ENCODE measurements around the gene SPDL1. TPM values are rescaled to one million over a fixed set of nuclear protein-coding genes. Genes with fewer than 3 reads are reported as not detected.

The SPDL1 gene
- total RNA-seq, 1 experiment from 2014 or later = 72.6 TPM

DNA sequence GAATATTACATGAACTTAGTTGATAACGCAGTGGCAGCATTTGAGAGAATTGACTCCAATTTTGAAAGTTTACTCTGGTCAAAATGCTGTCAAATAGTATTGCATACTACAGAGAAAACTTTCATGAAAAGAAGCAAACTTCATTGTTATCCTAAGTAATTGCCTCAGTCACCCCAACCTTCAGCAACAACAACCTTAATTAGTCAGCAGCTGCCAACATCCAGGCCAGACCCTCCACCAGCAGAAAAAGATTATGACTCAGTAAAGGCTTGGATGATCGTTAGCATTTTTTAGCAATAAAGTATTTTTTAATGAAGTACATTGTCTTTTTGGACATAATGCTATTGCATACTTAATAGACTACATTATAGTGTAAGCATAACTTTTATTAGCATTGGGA is 40.8 kb upstream of the SPDL1 start:
- Histone ChIP-seq H3K36me3 (ENCODE audit: control insufficient read depth, insufficient read depth, low read length) (no peaks in the 10 kb centered on the region), H3K4me1 (ENCODE audit: control insufficient read depth, insufficient read depth, low read length) (no peaks in the 10 kb centered on the region; the same call in 1 of the 2 replicates), H3K27ac (ENCODE audit: low read length) (no peak overlapping the region), H3K4me3 (ENCODE audit: low read depth in 2 of 2, low read length in 2 of 2) (no peak overlapping the region), H3K27me3 (ENCODE audit: control insufficient read depth, insufficient read depth, low read length) (no peaks in the 10 kb centered on the region), H3K9me3 (ENCODE audit: control insufficient read depth, insufficient read depth, low read depth, low read length) (no peaks in the 10 kb centered on the region; the same call in 1 of the 2 replicates)
- in situ Hi-C loops (cut with HindIII; ENCODE audit: low pct_unique_long_range_greater_than_20kb, low sequenced_read_pairs) (no loop called here), intact Hi-C loops (cut with micrococcal nuclease; ENCODE audit: unreplicated experiment) (no loop called here)
- ATAC-seq (no peak), DNase-seq (ENCODE audit: low read depth, low spot score) (no peak)
- TF ChIP-seq, protein P1, sequence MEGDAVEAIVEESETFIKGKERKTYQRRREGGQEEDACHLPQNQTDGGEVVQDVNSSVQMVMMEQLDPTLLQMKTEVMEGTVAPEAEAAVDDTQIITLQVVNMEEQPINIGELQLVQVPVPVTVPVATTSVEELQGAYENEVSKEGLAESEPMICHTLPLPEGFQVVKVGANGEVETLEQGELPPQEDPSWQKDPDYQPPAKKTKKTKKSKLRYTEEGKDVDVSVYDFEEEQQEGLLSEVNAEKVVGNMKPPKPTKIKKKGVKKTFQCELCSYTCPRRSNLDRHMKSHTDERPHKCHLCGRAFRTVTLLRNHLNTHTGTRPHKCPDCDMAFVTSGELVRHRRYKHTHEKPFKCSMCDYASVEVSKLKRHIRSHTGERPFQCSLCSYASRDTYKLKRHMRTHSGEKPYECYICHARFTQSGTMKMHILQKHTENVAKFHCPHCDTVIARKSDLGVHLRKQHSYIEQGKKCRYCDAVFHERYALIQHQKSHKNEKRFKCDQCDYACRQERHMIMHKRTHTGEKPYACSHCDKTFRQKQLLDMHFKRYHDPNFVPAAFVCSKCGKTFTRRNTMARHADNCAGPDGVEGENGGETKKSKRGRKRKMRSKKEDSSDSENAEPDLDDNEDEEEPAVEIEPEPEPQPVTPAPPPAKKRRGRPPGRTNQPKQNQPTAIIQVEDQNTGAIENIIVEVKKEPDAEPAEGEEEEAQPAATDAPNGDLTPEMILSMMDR (IDR thresholded peaks at IDR 0.05) = no peak
- TF ChIP-seq, protein P2, sequence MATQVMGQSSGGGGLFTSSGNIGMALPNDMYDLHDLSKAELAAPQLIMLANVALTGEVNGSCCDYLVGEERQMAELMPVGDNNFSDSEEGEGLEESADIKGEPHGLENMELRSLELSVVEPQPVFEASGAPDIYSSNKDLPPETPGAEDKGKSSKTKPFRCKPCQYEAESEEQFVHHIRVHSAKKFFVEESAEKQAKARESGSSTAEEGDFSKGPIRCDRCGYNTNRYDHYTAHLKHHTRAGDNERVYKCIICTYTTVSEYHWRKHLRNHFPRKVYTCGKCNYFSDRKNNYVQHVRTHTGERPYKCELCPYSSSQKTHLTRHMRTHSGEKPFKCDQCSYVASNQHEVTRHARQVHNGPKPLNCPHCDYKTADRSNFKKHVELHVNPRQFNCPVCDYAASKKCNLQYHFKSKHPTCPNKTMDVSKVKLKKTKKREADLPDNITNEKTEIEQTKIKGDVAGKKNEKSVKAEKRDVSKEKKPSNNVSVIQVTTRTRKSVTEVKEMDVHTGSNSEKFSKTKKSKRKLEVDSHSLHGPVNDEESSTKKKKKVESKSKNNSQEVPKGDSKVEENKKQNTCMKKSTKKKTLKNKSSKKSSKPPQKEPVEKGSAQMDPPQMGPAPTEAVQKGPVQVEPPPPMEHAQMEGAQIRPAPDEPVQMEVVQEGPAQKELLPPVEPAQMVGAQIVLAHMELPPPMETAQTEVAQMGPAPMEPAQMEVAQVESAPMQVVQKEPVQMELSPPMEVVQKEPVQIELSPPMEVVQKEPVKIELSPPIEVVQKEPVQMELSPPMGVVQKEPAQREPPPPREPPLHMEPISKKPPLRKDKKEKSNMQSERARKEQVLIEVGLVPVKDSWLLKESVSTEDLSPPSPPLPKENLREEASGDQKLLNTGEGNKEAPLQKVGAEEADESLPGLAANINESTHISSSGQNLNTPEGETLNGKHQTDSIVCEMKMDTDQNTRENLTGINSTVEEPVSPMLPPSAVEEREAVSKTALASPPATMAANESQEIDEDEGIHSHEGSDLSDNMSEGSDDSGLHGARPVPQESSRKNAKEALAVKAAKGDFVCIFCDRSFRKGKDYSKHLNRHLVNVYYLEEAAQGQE (IDR thresholded peaks at IDR 0.05; ENCODE audit: insufficient read depth in 1 of 2, low read depth in 2 of 2, low read length in 1 of 2) = no peak
- no peak for TF ChIP-seq SIN3A (IDR thresholded peaks at IDR 0.05; ENCODE audit: borderline replicate concordance, insufficient read depth, low read depth, low read length)
- no peak for TF ChIP-seq TCF7L2 (IDR thresholded peaks at IDR 0.05; ENCODE audit: low read depth, low read length)
- TF ChIP-seq POLR2AphosphoS5 (IDR thresholded peaks at IDR 0.05; ENCODE audit: low read depth, low read length) = no peak
- BruUV-seq (replicated peaks) = no TSS peak
- ChIA-PET CTCF (no interaction called here), POLR2A (no interaction called here)

DNA sequence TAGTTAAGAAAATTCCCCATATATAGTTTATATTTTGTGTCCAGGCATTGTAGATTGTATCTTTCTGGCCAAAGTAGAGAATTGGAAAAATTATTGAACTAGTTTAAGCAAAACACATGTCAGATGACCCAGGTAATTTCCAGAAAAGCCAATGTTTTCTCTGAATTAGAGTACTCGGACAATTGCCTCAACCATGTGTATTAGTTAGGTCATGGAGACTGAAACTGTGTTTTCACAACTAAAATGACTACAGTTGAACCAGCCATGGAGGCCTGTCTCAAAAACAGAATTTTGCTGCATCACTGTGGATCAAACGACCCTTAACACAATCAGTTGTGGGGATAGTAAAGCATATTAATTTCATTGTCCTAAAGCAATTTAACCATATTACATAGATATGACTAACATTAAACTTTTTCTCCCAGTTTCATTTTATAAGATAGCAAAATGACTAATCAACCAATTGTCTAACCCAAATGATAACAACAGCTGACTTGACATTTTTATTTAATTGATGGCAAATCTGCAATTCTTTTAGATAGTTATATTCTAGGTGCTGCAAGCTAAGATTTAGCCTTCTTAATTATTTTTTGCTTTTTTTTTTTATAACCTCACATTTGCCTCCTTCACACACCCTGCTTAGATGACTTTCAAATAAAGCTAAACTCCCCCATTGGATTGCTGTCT is 39.2 kb upstream of the SPDL1 start:
- POLR2A ChIA-PET = no interaction called here
- Histone ChIP-seq H3K9me3 (ENCODE audit: control insufficient read depth, insufficient read depth, low read depth, low read length) (no peaks in the 10 kb centered on the region; the same call in 1 of the 2 replicates), H3K4me3 (ENCODE audit: low read depth in 2 of 2, low read length in 2 of 2) (no peak overlapping the region), H3K27me3 (ENCODE audit: control insufficient read depth, insufficient read depth, low read length) (no peaks in the 10 kb centered on the region), H3K4me1 (ENCODE audit: control insufficient read depth, insufficient read depth, low read length) (no peaks in the 10 kb centered on the region; the same call in 1 of the 2 replicates), H3K27ac (ENCODE audit: low read length) (no peak overlapping the region), H3K36me3 (ENCODE audit: control insufficient read depth, insufficient read depth, low read length) (no peaks in the 10 kb centered on the region)
- no TSS peak for BruUV-seq (replicated peaks)
- ATAC-seq (no peak), DNase-seq (ENCODE audit: low read depth, low spot score) (no peak)
- TF ChIP-seq, protein P1 (IDR thresholded peaks at IDR 0.05) = no peak
- TF ChIP-seq TCF7L2 (IDR thresholded peaks at IDR 0.05; ENCODE audit: low read depth, low read length) (no peak), SIN3A (IDR thresholded peaks at IDR 0.05; ENCODE audit: borderline replicate concordance, insufficient read depth, low read depth, low read length) (no peak), POLR2AphosphoS5 (IDR thresholded peaks at IDR 0.05; ENCODE audit: low read depth, low read length) (no peak)
- TF ChIP-seq, protein P2 (IDR thresholded peaks at IDR 0.05; ENCODE audit: insufficient read depth in 1 of 2, low read depth in 2 of 2, low read length in 1 of 2) = no peak
- in situ Hi-C loops (cut with HindIII; ENCODE audit: low pct_unique_long_range_greater_than_20kb, low sequenced_read_pairs) (no loop called here), intact Hi-C loops (cut with micrococcal nuclease; ENCODE audit: unreplicated experiment) (no loop called here)
- CTCF ChIA-PET = interaction anchor here (0.6 kb wide), 1 partner anchor 120 kb away, joined by 4 read pairs; no protein-coding TSS in a partner anchor

Measured in Panc1 (cell line).